ENCODE measurements around the gene AFF1.

Gene AFF1

DNA sequence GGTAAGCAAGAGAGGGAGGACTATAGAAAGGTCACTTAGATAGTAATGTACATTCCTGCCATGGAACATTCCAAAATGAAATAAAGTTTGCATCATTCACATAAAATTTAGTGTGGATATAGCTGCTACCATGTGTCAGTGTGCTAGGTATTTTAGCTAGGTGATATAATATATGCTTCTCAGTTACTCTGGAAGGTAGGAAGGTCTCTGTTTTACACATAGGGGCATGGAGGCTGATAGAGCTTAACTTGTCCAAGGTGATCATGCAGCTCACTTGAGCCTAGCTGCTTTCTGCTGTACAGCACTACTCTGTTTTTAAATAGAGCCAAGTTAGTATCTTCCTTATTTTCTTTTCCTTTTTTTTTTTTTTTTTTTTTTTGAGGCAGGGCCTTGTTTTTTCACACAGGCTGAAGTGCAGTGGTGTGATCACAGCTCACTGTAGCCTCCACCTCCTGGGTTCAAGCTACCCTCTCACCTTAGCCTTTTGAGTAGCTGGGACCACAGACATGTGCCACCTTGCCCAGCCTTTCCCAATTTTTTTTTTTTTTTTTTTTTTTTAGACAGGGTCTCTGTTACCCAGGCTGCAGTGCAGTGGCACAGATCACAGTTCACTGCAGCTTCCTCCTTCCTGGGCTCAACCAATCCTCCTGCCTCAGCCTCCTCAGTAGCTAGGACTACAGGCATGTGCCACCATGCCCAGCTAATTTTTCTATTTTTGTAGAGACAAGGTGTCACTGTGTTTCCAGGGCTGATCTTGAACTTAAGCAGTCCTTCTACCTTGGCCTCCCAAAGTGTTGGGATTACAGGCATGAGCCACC, 10.4 kb downstream of the AFF1 start:
- DNase-seq (ENCODE audit: low read depth, low spot score), result no peak
- TF ChIP-seq, protein P1, sequence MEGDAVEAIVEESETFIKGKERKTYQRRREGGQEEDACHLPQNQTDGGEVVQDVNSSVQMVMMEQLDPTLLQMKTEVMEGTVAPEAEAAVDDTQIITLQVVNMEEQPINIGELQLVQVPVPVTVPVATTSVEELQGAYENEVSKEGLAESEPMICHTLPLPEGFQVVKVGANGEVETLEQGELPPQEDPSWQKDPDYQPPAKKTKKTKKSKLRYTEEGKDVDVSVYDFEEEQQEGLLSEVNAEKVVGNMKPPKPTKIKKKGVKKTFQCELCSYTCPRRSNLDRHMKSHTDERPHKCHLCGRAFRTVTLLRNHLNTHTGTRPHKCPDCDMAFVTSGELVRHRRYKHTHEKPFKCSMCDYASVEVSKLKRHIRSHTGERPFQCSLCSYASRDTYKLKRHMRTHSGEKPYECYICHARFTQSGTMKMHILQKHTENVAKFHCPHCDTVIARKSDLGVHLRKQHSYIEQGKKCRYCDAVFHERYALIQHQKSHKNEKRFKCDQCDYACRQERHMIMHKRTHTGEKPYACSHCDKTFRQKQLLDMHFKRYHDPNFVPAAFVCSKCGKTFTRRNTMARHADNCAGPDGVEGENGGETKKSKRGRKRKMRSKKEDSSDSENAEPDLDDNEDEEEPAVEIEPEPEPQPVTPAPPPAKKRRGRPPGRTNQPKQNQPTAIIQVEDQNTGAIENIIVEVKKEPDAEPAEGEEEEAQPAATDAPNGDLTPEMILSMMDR (IDR thresholded peaks at IDR 0.05; ENCODE audit: low read depth, low read length), result no peak
- H3K4me3 ChIP-seq (ENCODE audit: low read depth, low read length), result no peak overlapping the region
- in situ Hi-C loops (cut with HindIII; ENCODE audit: low sequenced_read_pairs), result no loop called here

DNA sequence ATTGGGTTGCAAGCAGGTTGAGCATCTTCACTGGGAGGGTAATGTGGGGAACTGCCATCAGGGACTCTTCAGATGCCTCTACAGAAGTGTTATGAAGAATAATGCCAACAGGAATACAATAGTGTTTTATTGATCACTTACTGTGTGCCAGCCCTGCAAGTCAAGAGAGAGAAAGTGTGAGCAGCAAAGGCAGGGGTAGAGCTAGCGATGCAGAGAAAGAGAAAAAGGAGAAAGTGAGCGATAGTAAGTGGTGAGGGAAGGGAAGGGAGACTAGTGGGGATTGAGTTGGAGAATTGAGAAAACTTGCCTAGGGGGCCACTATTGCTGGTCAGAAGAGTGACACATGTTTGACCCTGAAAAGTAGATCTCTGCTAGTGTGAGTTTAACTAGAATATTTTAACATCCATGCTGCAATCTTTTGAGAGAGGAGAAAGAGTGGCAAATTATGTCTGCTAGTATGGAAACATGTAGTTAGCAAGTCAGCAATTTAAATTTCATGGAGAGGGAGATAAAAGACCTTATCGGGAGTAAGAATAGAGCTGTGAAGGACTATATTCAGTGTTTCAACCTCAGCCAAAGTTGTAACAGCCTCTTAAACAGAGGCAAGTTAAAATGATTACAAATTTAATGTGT, 12.2 kb downstream of the AFF1 start:
- DNase-seq (ENCODE audit: low read depth, low spot score), result no peak
- TF ChIP-seq, protein P1 (IDR thresholded peaks at IDR 0.05; ENCODE audit: low read depth, low read length), result no peak
- in situ Hi-C loops (cut with HindIII; ENCODE audit: low sequenced_read_pairs), result no loop called here
- no peak overlapping the region for H3K4me3 ChIP-seq (ENCODE audit: low read depth, low read length)

DNA sequence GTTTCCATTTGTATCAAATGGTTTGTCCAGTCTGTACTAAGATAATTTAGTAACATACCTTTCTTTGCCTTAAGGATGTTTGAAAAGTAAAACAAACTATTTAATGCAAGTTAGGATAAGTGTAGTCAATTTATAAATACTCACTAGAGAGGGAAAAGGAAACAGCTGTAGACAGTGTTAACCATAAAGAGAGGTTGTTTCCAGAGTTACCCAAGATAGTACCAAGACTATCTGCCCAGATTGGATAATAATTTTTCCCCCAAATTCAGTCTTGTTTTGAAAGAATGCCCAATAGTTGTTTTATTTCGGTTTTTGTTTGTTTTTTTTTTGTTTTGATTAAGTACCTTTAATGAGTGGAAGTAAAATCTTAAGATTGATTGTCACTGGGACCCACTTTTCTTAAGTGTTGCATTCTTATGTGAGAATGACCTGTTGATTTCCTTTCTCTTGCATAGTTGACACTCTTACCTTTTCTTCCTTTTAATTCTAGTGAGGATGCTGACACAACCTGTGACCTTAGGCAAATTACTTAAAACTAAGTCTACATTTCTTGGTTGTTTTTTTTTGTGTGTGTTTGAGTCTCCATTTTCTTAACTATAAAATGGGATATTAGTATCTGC, 12.8 kb downstream of the AFF1 start:
- no peak for DNase-seq (ENCODE audit: low read depth, low spot score)
- TF ChIP-seq, protein P1 (IDR thresholded peaks at IDR 0.05; ENCODE audit: low read depth, low read length), result no peak
- H3K4me3 ChIP-seq (ENCODE audit: low read depth, low read length), result no peak overlapping the region
- in situ Hi-C loops (cut with HindIII; ENCODE audit: low sequenced_read_pairs), result no loop called here

DNA sequence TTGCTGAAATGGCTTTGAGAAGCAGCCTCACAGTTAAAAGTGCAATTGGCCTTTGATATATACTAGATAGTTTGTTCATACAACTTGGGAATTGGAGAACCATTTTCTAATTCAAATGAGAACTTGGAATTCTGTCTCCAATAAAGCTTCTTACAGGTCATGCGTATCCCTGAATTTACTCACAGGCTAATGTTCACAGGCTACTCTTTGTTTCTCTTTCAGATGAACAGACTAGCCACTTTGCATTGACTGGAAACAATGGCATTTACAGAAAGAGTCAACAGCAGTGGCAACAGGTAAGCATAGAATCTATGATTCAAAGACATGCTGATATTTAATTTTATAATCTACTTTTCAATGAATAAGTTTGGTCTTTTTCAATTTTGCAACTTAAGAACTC, 13.5 kb downstream of the AFF1 start:
- DNase-seq (ENCODE audit: low read depth, low spot score), result no peak
- in situ Hi-C loops (cut with HindIII; ENCODE audit: low sequenced_read_pairs), result no loop called here
- TF ChIP-seq, protein P1 (IDR thresholded peaks at IDR 0.05; ENCODE audit: low read depth, low read length), result no peak
- no peak overlapping the region for H3K4me3 ChIP-seq (ENCODE audit: low read depth, low read length)

DNA sequence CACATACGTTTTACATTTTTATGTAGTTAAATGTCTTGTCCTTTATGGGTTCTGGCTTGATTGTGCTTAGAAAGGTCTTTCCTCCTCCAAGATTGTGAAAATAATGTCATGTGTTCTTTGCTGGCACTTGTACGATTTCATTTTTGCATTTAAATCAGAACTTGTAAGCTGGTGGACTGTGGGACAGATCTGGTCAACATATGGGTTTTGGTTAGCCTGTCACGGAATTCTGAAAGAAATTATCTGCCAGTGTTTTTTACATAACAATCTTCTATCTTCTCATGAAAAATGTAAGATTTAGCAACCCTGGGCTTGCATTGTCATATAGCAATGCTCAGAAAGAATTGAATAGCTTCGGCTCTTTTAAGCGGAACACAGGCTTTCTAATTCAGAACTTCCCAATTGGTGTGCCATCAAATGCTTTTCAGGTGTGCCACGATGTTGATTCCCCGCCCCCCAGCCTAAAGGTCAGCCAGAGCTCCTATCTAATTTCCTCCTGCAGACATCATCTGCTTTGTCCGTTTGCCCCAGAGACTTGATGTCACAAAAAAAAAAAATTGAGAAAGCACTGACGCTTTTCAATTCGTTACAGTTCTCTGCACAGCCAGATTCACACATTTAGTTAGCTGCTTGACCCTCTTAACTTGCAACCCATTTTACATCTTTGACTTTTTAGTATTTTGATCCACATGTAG, 16.2 kb downstream of the AFF1 start:
- TF ChIP-seq, protein P1 (IDR thresholded peaks at IDR 0.05; ENCODE audit: low read depth, low read length), result no peak
- H3K4me3 ChIP-seq (ENCODE audit: low read depth, low read length), result no peak overlapping the region
- DNase-seq (ENCODE audit: low read depth, low spot score), result no peak
- in situ Hi-C loops (cut with HindIII; ENCODE audit: low sequenced_read_pairs), result no loop called here

DNA sequence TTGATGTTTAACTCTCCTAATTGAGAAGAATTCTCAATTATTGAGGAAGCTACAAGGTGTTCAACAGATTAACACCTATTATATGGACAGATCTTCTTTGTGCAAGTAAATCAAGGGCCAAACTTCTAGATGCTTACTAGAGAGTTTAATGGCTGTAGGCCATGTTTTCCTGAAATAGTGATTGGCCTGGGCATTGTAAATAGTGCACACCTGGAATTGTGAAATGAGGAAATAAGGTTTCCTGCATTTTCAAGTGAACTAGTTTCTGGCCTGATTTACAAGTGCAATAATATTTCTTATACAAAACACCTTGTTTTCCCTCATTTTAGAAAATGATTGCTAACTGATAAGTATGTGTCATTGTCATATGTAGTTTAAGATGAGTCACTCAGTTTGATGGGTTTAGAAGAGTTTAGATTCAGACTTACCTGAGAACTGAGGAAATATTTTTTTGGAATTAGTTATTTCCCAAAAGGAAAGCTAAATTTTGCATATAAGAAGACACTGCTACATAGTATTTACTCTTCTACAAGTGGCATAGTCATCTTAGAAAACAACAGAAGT, 21.2 kb downstream of the AFF1 start:
- in situ Hi-C loops (cut with HindIII; ENCODE audit: low sequenced_read_pairs), result no loop called here
- H3K4me3 ChIP-seq (ENCODE audit: low read depth, low read length), result no peak overlapping the region
- no peak for DNase-seq (ENCODE audit: low read depth, low spot score)
- TF ChIP-seq, protein P1 (IDR thresholded peaks at IDR 0.05; ENCODE audit: low read depth, low read length), result no peak
